ENCODE measurements around the gene FMNL2.
A peak's percentile ranks its signal among the peaks of the same experiment; 100 is the strongest.

The FMNL2 gene

DNA sequence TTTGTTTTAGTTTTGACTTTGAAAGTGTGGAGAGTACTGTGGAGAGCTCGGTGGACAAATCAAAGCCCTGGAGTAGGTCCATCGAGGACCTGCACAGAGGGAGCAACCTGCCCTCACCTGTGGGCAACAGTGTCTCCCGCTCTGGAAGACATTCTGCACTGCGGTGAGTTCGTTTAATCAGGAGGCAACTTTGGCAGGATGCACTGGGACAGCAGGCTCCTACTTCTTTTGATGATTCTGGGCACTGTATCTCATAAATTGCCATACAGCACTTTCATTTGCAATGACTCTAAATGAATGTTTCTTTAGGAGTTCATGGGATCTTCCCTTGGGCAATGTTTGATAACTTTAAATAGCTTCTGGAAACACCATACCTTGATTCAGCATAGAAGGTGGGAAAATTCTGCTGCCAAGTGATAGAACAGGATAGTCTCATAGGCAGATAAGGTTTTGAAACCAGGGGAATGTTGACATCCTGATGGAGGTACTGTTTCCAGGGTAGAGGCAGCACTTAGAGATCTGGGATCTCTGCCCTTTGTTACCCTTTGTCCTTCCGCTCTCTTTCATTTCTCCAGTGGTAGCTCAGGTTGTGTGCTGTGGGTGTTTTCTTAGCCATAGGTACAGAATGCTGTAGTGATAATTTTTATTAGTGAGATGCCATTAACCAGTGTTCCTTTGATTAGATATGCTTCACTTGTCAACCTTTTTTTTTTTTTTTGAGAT, 226.1 kb downstream of the FMNL2 start:
- DNase-seq, result no peak

DNA sequence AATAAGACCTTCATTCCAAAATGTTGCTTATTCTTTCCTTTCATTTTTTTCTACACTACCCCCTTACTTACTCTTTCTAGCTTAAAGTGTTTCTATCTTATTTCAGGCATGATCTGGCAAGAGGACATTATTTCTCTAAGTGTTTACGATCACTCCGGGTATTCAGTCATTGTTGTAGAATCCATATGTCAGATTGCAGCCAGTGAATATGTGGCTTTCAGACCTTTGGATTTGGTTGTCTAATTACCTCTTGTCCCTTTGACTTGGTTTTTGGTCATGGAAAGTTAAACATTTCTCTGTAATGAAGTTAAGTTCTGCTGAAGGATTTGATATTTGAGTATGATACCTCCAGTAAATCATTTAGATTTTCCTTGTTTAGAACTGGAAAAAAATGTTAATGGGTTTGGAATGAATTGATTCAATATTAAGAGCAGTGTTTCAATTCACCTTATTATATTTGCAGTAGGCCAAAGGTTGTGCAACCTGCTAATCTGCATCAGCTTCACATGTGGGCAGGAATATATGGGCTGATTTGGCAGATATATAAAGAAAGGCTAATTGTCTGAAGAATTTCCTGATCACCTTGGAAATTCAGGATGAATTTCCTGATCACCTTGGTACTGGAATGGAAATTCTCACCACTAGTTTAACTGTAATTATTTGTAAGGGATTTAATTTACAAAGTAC, 227.4 kb downstream of the FMNL2 start:
- DNase-seq, result no peak

GRCh38 chr2:152563764-152564163, 228.8 kb downstream of the FMNL2 start:
- no peak for DNase-seq

GRCh38 chr2:152564754-152565551, 230.0 kb downstream of the FMNL2 start:
- no peak for DNase-seq

DNA sequence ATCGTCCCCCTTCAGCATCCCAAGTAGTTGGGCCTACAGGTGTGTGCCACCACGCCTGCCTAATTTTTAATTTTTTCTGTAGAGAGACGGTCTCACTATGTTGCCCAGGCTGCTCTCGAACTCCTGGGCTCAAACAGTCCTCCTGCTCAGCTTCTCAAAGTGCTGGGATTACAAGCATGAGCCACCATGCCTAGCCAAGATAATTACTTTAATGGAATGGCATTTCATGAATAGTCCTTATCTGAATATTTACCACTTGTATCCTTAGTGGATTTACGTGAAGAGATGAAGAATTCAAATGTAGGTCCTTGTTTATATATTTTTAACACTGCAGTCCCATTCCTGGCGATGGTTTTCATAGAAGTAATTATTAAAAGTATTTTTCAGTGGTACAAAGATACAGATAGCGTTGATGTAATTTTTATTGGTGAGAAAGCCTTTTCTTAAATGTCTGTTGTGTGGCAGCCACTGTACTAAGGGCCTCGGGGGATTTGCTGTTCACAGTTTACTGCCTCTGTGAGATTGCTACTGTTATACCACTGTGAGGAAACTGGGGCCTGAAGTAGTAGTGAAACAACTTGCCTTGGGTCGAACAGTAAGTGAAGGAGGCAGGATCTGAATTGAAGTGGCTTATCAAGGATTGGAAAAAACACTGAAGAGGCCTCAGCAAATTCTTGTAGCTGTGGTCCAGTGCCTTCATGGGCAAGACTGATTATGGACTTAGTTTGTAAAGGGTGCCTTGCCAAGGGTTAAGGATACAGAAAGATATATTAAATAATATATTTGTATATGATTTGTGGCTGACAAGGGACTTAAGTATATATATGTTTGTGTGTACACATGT, 231.1 kb downstream of the FMNL2 start:
- DNase-seq, result no peak

DNA sequence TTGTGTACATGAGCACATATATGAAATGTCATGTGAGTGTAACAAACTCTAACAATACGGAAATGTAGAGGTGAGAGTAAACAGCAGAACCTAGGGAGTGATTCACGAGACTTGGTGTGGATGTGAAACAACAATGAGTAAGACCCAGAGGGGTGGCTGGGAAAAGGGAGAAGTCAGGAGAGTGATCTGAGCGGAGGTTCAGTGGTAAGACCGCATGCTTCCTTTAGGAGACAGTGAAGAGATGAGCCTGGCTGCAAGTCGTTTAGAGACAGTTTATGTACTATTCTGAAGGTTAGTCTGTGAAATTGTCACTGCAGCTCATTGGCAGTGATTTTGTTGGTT, 231.7 kb downstream of the FMNL2 start:
- no peak for DNase-seq

DNA sequence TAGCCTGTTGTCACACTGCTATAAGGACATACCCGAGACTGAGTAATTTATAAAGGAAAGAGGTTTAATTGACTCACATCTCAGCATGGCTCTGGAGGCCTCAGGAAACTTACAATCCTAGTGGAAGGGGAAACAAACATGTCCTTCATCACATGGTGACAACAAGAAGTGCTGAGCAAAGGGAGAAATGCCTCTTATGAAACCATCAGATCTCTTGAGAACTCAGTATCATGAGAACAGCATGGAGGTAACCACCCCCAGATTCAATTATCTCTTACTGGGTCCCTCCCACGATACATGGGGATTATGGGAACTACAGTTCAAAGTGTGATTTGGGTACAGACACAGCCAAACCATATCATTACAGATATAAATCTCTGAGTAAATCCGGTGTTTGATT, 233.6 kb downstream of the FMNL2 start:
- DNase-seq, result no peak

DNA sequence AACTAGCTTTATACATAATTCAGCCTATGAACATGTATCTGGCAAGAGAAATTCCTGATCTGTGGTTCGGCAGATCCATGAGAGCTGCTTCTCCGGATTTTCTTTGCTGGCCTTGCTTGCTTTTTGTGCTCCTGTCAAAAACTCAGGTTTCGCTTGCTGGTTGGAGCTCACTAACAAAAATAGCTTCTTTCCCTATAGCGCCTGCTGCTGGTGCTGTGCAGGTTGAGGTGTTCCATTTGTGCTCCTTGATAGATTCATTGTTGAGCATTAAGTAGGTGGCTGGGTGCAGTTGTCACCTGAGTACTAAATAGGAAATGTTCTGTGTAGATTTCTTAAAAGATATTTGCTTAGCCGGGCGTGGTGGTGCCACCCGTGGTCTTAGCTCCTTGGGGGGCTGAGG, 234.2 kb downstream of the FMNL2 start:
- no peak for DNase-seq

GRCh38 chr2:152571048-152571766, 236.2 kb downstream of the FMNL2 start:
- DNase-seq, result no peak

- no peak for DNase-seq
These were observed 237.1 kb downstream of the FMNL2 start for GRCh38 chr2:152572031-152572430.

DNA sequence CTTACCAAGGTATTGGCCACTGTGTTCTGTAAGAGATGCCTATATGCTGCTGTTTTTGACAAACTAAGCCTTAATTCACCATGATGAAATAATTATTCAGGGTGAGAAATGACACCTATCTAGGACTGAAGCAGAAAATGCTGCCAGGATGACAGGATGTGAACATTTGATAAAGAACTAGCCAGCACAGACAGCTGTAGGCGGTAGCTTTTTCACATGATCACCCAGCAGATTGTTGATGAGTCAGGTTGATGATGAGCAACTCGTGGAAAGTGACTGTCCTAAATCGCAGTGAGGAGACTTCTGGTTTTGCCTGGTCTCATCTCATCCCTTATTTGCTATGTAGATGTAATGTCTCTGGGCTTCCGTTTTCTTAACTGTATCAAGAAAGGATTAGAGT, 238.2 kb downstream of the FMNL2 start:
- DNase-seq, result peak; percentile 5

DNA sequence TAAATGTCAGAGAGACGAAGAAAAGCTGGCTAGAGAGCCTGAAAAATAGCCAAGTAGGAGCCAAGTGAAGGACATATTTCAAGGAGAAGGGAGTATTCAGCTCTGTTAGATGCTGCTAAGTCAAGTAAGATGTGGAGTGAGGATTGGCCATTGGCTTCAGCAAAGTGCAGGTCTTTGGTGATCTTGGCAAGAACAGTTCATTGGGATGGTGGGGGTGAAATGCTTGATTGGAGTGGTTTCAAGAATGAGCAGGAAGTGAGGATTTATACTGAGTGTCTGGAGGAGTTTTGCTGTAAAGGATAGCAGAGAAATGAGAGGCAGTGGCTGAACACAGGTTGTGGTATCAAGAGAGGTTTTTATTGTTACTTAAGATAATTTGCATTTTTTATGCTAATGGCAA, 242.6 kb downstream of the FMNL2 start:
- DNase-seq, result no peak

- no peak for DNase-seq
These were observed 243.6 kb downstream of the FMNL2 start for GRCh38 chr2:152578573-152578972.

- DNase-seq, result no peak
These were observed 245.7 kb downstream of the FMNL2 start for GRCh38 chr2:152580714-152581113.

- DNase-seq, result no peak
These were observed 246.4 kb downstream of the FMNL2 start for GRCh38 chr2:152581360-152581759.

DNA sequence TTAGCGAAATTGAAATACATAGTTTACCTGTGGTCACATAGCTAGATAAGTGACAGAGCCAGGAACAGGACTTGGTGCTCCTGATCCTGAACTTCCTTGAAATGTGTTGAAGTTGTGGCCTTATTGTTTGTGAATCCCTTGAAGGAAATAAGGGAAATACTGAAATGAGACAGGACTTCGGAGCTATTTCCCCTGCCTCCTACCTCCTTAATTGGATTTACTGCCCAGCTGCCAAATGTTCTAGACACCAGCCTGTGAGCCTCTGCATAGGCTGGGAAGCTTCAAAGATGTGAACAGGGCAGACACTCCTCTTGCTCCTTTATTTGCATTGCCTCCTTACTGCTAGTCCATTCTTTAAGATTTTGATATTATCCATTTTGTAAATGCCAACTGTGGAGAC, 247.1 kb downstream of the FMNL2 start:
- DNase-seq, result no peak

GRCh38 chr2:152583512-152584229, 248.7 kb downstream of the FMNL2 start:
- no peak for DNase-seq

DNA sequence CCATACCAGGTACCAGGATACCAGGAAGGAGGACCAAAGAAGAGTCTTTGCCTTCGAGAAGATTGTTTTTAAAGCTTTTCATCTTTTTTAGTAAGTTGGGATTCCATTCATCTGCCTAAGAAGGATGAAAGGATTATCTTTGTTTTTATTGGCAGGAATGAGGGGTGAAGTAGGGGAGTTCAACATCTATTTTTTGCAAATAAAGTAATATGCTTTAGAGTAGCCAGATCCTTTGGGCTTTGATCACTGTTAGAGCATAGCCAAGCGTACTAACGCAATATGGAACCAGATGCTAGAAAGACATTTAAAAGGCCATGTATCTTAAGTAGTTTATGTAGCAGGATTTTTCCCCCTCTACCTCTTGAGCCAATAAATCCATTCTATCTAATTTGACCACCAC, 249.3 kb downstream of the FMNL2 start:
- no peak for DNase-seq

DNA sequence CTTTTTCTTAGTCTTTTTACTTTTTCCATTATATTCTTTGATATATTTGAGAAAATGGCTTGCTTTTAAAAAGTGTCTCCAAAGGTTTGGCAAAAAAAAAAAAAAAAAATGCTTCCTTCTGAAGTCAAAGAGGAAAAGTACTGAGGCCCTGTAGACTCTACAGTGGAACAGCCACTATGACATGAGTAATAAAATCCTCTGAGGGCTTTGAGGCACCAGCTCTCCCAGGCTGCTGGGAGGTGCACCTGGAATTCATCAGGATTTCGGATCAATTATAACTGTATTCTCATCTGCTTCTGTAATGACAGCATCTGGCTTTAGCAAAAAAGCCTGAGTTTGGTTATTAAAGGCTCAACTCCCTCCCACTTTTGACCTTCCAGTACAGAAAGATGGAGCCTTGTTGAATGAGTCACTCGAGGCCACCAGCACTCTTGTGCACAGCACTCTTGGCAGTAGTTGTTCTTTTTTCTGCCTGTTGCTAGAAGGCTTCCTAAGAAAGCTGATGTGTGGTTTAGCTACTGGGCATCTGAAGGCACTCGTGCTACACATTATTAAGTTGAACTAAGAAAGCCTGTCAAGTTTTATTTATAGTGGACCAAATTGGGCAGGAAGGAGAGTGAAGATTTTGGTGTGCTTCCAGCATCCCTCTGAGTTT, 251.0 kb downstream of the FMNL2 start:
- DNase-seq, result no peak

GRCh38 chr2:152587187-152587947, 252.4 kb downstream of the FMNL2 start:
- no peak for DNase-seq
